Inflammatory macrophage (primary cell): Measurements from ENCODE around the gene APP.
"Not testable (repeated sequence)": the region's sequence is repeated elsewhere in the genome, so short reads cannot be mapped to it uniquely, and the experiment has no call there.

Experiments used
- DNase-seq, 2 donors: peaks; one replicate each; pipeline ENCODE4 v3.0.0-alpha.2; 2020 to 2022

Gene APP

GRCh38 chr21:26096494-26097371 lies 73.8 kb downstream of the APP start:
- DNase-seq: no peak

GRCh38 chr21:26095131-26095530 lies 75.4 kb downstream of the APP start:
- no peak for DNase-seq

- DNase-seq: no peak
Measured at GRCh38 chr21:26093122-26093521, 77.4 kb downstream of the APP start.

GRCh38 chr21:26091480-26092018 lies 79.0 kb downstream of the APP start:
- DNase-seq: no peak

GRCh38 chr21:26089730-26090129 lies 80.8 kb downstream of the APP start:
- DNase-seq: no peak

- no peak for DNase-seq
Measured at GRCh38 chr21:26087223-26087918, 83.2 kb downstream of the APP start.

- DNase-seq: no peak
Measured at GRCh38 chr21:26085882-26086281, 84.7 kb downstream of the APP start.

GRCh38 chr21:26085127-26085526 lies 85.4 kb downstream of the APP start:
- no peak for DNase-seq

GRCh38 chr21:26082549-26082948 lies 88.0 kb downstream of the APP start:
- DNase-seq: no peak

GRCh38 chr21:26081175-26081760 lies 89.3 kb downstream of the APP start:
- not testable (repeated sequence) for DNase-seq

- DNase-seq: no peak
Measured at GRCh38 chr21:26080211-26080610, 90.4 kb downstream of the APP start.

GRCh38 chr21:26079366-26079765 lies 91.2 kb downstream of the APP start:
- no peak for DNase-seq

GRCh38 chr21:26077521-26077920 lies 93.0 kb downstream of the APP start:
- DNase-seq: no peak

- DNase-seq: no peak
Measured at GRCh38 chr21:26072666-26073615, 97.6 kb downstream of the APP start.

GRCh38 chr21:26070822-26071425 lies 99.6 kb downstream of the APP start:
- DNase-seq: no peak

- no peak for DNase-seq
Measured at GRCh38 chr21:26070121-26070520, 100.4 kb downstream of the APP start.

GRCh38 chr21:26068776-26069175 lies 101.8 kb downstream of the APP start:
- DNase-seq: no peak

GRCh38 chr21:26067836-26068594 lies 102.6 kb downstream of the APP start:
- no peak for DNase-seq

GRCh38 chr21:26064506-26064905 lies 106.1 kb downstream of the APP start:
- DNase-seq: no peak

GRCh38 chr21:26061437-26061836 lies 109.1 kb downstream of the APP start:
- DNase-seq: peak; percentile 89 to 92
